IMR-90 (cell line): Measurements from ENCODE around the gene PKHD1. TPM values are rescaled to one million over a fixed set of nuclear protein-coding genes. Genes with fewer than 3 reads are reported as not detected.

Source experiments
- ATAC-seq: fragments of 200-7000 bp; cut with Tn5 transposase; 2 replicates; pipeline ENCODE4 v1.9.1; 2020; ENCODE audit warnings: low read depth, mild to moderate bottlenecking, moderate library complexity
- BruUV-seq: library from RNA; stranded (reverse); fragments of 400-500 nt; replicated peaks from 2 replicates; lab custom pipeline; 2021; lab: Mats Ljungman, UMichigan
- CTCF ChIA-PET: fragments of 300-600 bp; formaldehyde crosslinking; extraction: SDS; loops from one replicate; lab custom pipeline; 2021; ENCODE audit warnings: antibody characterized with exemption; lab: Yijun Ruan, JAX
- POLR2A ChIA-PET: fragments of 300-600 bp; sonication (Branson Sonifier 250); formaldehyde crosslinking; loops from one replicate; lab custom pipeline; 2022; ENCODE audit warnings: antibody characterized with exemption; ENCODE audit not compliant: unreplicated experiment; lab: Charles Lee
- DNase-seq: peaks from one replicate; pipeline ENCODE4 v3.0.0; 2013
- H2AFZ ChIP-seq: replicated peaks from 2 replicates; pipeline ENCODE3; 2013; ENCODE audit warnings: low read length, mild to moderate bottlenecking; ENCODE audit not compliant: poor library complexity
- H2AK5ac ChIP-seq: 2 replicates; pipeline ENCODE4 v1.6.1; 2013; ENCODE audit warnings: low read depth, low read length, inconsistent platforms
- H2AK9ac ChIP-seq: replicated peaks from 2 replicates; pipeline ENCODE3; 2013; ENCODE audit warnings: mild to moderate bottlenecking, low read depth, low read length, moderate library complexity; ENCODE audit not compliant: poor library complexity
- H2BK120ac ChIP-seq: 2 replicates; pipeline ENCODE4 v1.6.1; 2013; ENCODE audit warnings: low read depth, low read length, inconsistent platforms
- H2BK15ac ChIP-seq: 3 replicates; pipeline ENCODE4 v1.6.1; 2013; ENCODE audit warnings: low read depth, low read length, inconsistent platforms
- H2BK20ac ChIP-seq: 2 replicates; pipeline ENCODE4 v1.6.1; 2013; ENCODE audit warnings: low read depth, mild to moderate bottlenecking, inconsistent platforms, low read length, moderate library complexity
- H2BK5ac ChIP-seq: 2 replicates; pipeline ENCODE4 v1.6.1; 2013; ENCODE audit warnings: mild to moderate bottlenecking, low read depth, low read length, inconsistent platforms; ENCODE audit not compliant: poor library complexity, severe bottlenecking
- H3K14ac ChIP-seq: replicated peaks from 2 replicates; pipeline ENCODE4 v1.6.1; 2013; ENCODE audit warnings: low read depth, low read length, inconsistent platforms
- H3K18ac ChIP-seq: 2 replicates; pipeline ENCODE4 v1.6.1; 2013; ENCODE audit warnings: low read depth, low read length, control low read depth
- H3K23ac ChIP-seq: 2 replicates; pipeline ENCODE4 v1.6.1; 2013; ENCODE audit warnings: low read depth, low read length, inconsistent platforms
- H3K27ac ChIP-seq: 2 replicates; pipeline ENCODE4 v1.5.1; 2013; ENCODE audit warnings: mild to moderate bottlenecking, control low read depth, low read length; ENCODE audit not compliant: insufficient read depth
- H3K27me3 ChIP-seq: 2 replicates; pipeline ENCODE4 v1.6.1; 2013; ENCODE audit warnings: low read length; ENCODE audit not compliant: control insufficient read depth, insufficient read depth
- H3K36me3 ChIP-seq: 2 replicates; pipeline ENCODE4 v1.6.1; 2013; ENCODE audit warnings: low read length, mixed read lengths; ENCODE audit not compliant: control insufficient read depth, insufficient read depth
- H3K4ac ChIP-seq: 2 replicates; pipeline ENCODE4 v1.6.1; 2013; ENCODE audit warnings: low read depth, low read length, inconsistent platforms
- H3K4me1 ChIP-seq: 2 replicates; pipeline ENCODE4 v1.6.1; 2013; ENCODE audit warnings: low read length, mixed read lengths; ENCODE audit not compliant: control insufficient read depth, insufficient read depth
- H3K4me2 ChIP-seq: 2 replicates; pipeline ENCODE4 v1.6.1; 2013; ENCODE audit warnings: low read depth, mild to moderate bottlenecking, control low read depth, low read length, moderate library complexity
- H3K4me3 ChIP-seq: 2 replicates; pipeline ENCODE4 v1.5.1; 2013; ENCODE audit warnings: low read depth, mild to moderate bottlenecking, control low read depth, low read length, moderate library complexity; ENCODE audit not compliant: insufficient read depth
- H3K56ac ChIP-seq: 2 replicates; pipeline ENCODE4 v1.6.1; 2013; ENCODE audit warnings: low read length, inconsistent platforms; ENCODE audit not compliant: insufficient read depth; ENCODE audit errors: extremely low read depth
- H3K79me1 ChIP-seq, 2 experiments: 2 replicates each; pipeline ENCODE4 v1.6.1; 2013; ENCODE audit warnings: low read length in 2 of 2, inconsistent platforms in 1 of 2, low read depth in 1 of 2
- H3K9ac ChIP-seq: 2 replicates; pipeline ENCODE4 v1.6.1; 2013; ENCODE audit warnings: low read depth, low read length, control low read depth
- H3K9me1 ChIP-seq: 2 replicates; pipeline ENCODE4 v1.6.1; 2013; ENCODE audit warnings: low read length, inconsistent platforms; ENCODE audit not compliant: insufficient read depth
- H3K9me3 ChIP-seq: 2 replicates; pipeline ENCODE4 v1.6.1; 2013; ENCODE audit warnings: low read length; ENCODE audit not compliant: control insufficient read depth, insufficient read depth
- H4K20me1 ChIP-seq: 2 replicates; pipeline ENCODE4 v1.6.1; 2013; ENCODE audit warnings: low read length, inconsistent platforms; ENCODE audit not compliant: insufficient read depth
- H4K5ac ChIP-seq: 2 replicates; pipeline ENCODE4 v1.6.1; 2013; ENCODE audit warnings: mild to moderate bottlenecking, low read depth, low read length, control low read depth
- H4K8ac ChIP-seq, 2 experiments: 2 replicates each; pipeline ENCODE4 v1.6.1; 2013; ENCODE audit warnings: low read depth in 2 of 2, low read length in 2 of 2, control low read depth in 1 of 2, inconsistent platforms in 1 of 2
- H4K91ac ChIP-seq: 2 replicates; pipeline ENCODE4 v1.6.1; 2013; ENCODE audit warnings: low read depth, low read length, inconsistent platforms; ENCODE audit not compliant: insufficient read depth
- BHLHE40 ChIP-seq: fragments of 150-350 bp; IDR thresholded peaks from 2 replicates; pipeline ENCODE4 v1.6.1; 2016; ENCODE audit warnings: mild to moderate bottlenecking, low read depth, low read length
- CEBPB ChIP-seq: IDR thresholded peaks from 2 replicates; pipeline ENCODE4 v1.6.1; 2012; ENCODE audit warnings: low read depth, low read length, improper control_type of control experiment
- CHD1 ChIP-seq: IDR thresholded peaks from 2 replicates; pipeline ENCODE4 v1.6.1; 2012; ENCODE audit warnings: low read depth, low read length, improper control_type of control experiment
- CTCF ChIP-seq: conservative IDR thresholded peaks from 2 replicates; pipeline ENCODE4 v1.5.1; 2012; ENCODE audit warnings: mild to moderate bottlenecking, low read depth, low read length, improper control_type of control experiment
- ELK1 ChIP-seq: fragments of 150-350 bp; IDR thresholded peaks from 2 replicates; pipeline ENCODE4 v1.6.1; 2016; ENCODE audit warnings: low read depth, mild to moderate bottlenecking, low read length, moderate library complexity, borderline replicate concordance
- FOS ChIP-seq: fragments of 150-350 bp; IDR thresholded peaks from 2 replicates; pipeline ENCODE4 v1.6.1; 2016; ENCODE audit warnings: low read depth, low read length
- MAFK ChIP-seq: IDR thresholded peaks from 2 replicates; pipeline ENCODE4 v1.6.1; 2012; ENCODE audit warnings: low read depth, low read length, improper control_type of control experiment
- MAZ ChIP-seq: IDR thresholded peaks from 2 replicates; pipeline ENCODE4 v1.6.1; 2012; ENCODE audit warnings: low read depth, mild to moderate bottlenecking, low read length, improper control_type of control experiment, moderate library complexity, borderline replicate concordance
- MXI1 ChIP-seq: IDR thresholded peaks from 2 replicates; pipeline ENCODE4 v1.6.1; 2012; ENCODE audit warnings: low read depth, mild to moderate bottlenecking, low read length, moderate library complexity, borderline replicate concordance
- NFE2L2 ChIP-seq: fragments of 150-350 bp; IDR thresholded peaks from 2 replicates; pipeline ENCODE4 v1.6.1; 2016; ENCODE audit warnings: low read depth, mild to moderate bottlenecking, low read length
- POLR2A ChIP-seq: IDR thresholded peaks from 2 replicates; pipeline ENCODE4 v1.6.1; 2012; ENCODE audit warnings: mild to moderate bottlenecking, low read depth, low read length
- RAD21 ChIP-seq: IDR thresholded peaks from 2 replicates; pipeline ENCODE4 v1.6.1; 2012; ENCODE audit warnings: low read length, improper control_type of control experiment
- RCOR1 ChIP-seq: IDR thresholded peaks from 2 replicates; pipeline ENCODE4 v1.6.1; 2012; ENCODE audit warnings: mild to moderate bottlenecking, low read length, improper control_type of control experiment; ENCODE audit not compliant: insufficient replicate concordance
- RFX5 ChIP-seq: IDR thresholded peaks from 2 replicates; pipeline ENCODE4 v1.8.0; 2012; ENCODE audit warnings: low read depth, mild to moderate bottlenecking, low read length, moderate library complexity
- SMC3 ChIP-seq: fragments of 150-350 bp; IDR thresholded peaks from 2 replicates; pipeline ENCODE4 v1.6.1; 2016; ENCODE audit warnings: low read depth, mild to moderate bottlenecking, antibody characterized with exemption, low read length, moderate library complexity
- USF2 ChIP-seq: fragments of 150-350 bp; IDR thresholded peaks from 2 replicates; pipeline ENCODE4 v1.6.1; 2017; ENCODE audit warnings: mild to moderate bottlenecking, antibody characterized with exemption, low read length, low read depth
- WGBS, 2 experiments: methylation state at CpG; one replicate each; pipeline versions ENCODE4 v1.1.5 to v1.1.7; 2013; ENCODE audit warnings: missing lambda C conversion rate in 2 of 2; ENCODE audit not compliant: insufficient read length in 1 of 2; ENCODE audit errors: extremely low coverage in 2 of 2; 5-methylcytosine and 5-hydroxymethylcytosine counted together
- dilution Hi-C: fragments of 300-500 bp; cut with HindIII; formaldehyde crosslinking; loops from one replicate; pipeline ENCODE4 v1.14.3; 2018; ENCODE audit warnings: low sequenced_read_pairs; ENCODE audit not compliant: unreplicated experiment
- in situ Hi-C: fragments of 300-500 bp; cut with MboI; formaldehyde crosslinking; loops from 3 replicates; pipeline ENCODE4 v1.14.3; 2019; ENCODE audit warnings: low sequenced_read_pairs, inconsistent platforms, mixed read lengths
- intact Hi-C: fragments of 100-400 bp; cut with micrococcal nuclease; formaldehyde crosslinking; loops from 2 replicates; pipeline ENCODE4 v1.10.0; 2022
- polyA plus RNA-seq, 3 experiments: library from polyadenylated mRNA; depleted of rRNA; stranded (reverse); fragments of >200 nt; gene quantifications; 2 replicates each; pipeline ENCODE4 v1.2.3, GENCODE V29; 2012; ENCODE audit warnings: low replicate concordance in 1 of 3
- total RNA-seq: library from RNA; depleted of rRNA; stranded (reverse); fragments of >200 nt; gene quantifications from 2 replicates; pipeline ENCODE4 v1.2.3, GENCODE V29; 2012

Gene PKHD1
- total and polyA plus RNA-seq, 2 of the 4 experiments (the other 2 are of a cell fraction), result not detected

- Histone ChIP-seq H3K4me1 (no peaks in the 10 kb centered on the region), H2BK120ac (no peak overlapping the region), H3K27ac (no peak overlapping the region), H3K23ac (no peak overlapping the region), H4K8ac (no peak overlapping the region), H3K27me3 (no peaks in the 10 kb centered on the region), H2AK5ac (no peak overlapping the region), H3K4ac (no peak overlapping the region), H3K9me3 (no peaks in the 10 kb centered on the region), H3K56ac (no peak overlapping the region), H2AK9ac (no peak overlapping the region), H2AFZ (no peak overlapping the region), H4K91ac (no peak overlapping the region), H3K9ac (no peak overlapping the region), H3K79me1 (no peaks in the 10 kb centered on the region), H2BK20ac (no peak overlapping the region), H3K4me3 (no peak overlapping the region), H4K5ac (no peak overlapping the region), H2BK15ac (no peak overlapping the region), H4K20me1 (no peaks in the 10 kb centered on the region), H3K36me3 (no peaks in the 10 kb centered on the region), H3K4me2 (no peak overlapping the region), H3K9me1 (no peaks in the 10 kb centered on the region), H2BK5ac (no peak overlapping the region), H3K18ac (no peak overlapping the region), H3K14ac (no peak overlapping the region)
- in situ Hi-C loops, result no loop called here
- POLR2A ChIA-PET, result no interaction called here
- dilution Hi-C loops, result no loop called here
- no CpG with 5 or more reads among the region's 6 CpGs for WGBS, 2 experiments
- intact Hi-C loops, result no loop called here
- no peak for TF ChIP-seq POLR2A
- TF ChIP-seq ELK1, result no peak
- TF ChIP-seq RAD21, result no peak
- TF ChIP-seq BHLHE40, result no peak
- no peak for TF ChIP-seq USF2
- no peak for TF ChIP-seq RFX5
- TF ChIP-seq SMC3, result no peak
- TF ChIP-seq CHD1, result no peak
- TF ChIP-seq CEBPB, result no peak
- TF ChIP-seq NFE2L2, result no peak
- no peak for TF ChIP-seq MXI1
- no peak for TF ChIP-seq MAZ
- TF ChIP-seq CTCF, result no peak
- TF ChIP-seq FOS, result no peak
- TF ChIP-seq MAFK, result no peak
- no peak for TF ChIP-seq RCOR1
- CTCF ChIA-PET, result no interaction called here
- BruUV-seq, result no TSS peak
- no peak for DNase-seq
- no peak for ATAC-seq
These were observed 268.8 kb downstream of the PKHD1 start for GRCh38 chr6:51818520-51819022.
